CD14-positive monocyte (primary cell): ENCODE measurements around the gene MDH1B. TPM values are rescaled to one million over a fixed set of nuclear protein-coding genes. Genes with fewer than 3 reads are reported as not detected.

Experiments
- DNase-seq, 3 donors: peaks; one replicate each; pipeline ENCODE4 v3.0.0-alpha.2; 2011 to 2022
- H2AFZ ChIP-seq: 2 replicates; pipeline ENCODE4 v1.6.0; 2012; ENCODE audit warnings: mild to moderate bottlenecking, low read depth, low read length, inconsistent platforms; ENCODE audit not compliant: insufficient read depth, poor library complexity, severe bottlenecking
- H3K27ac ChIP-seq, 2 donors: 1 replicate in 1 of 2; 2 replicates in 1 of 2; pipeline ENCODE4 v1.5.1; 2012 to 2013; ENCODE audit warnings: low read length in 2 of 2, control low read depth in 1 of 2, inconsistent platforms in 1 of 2, low read depth in 1 of 2, mild to moderate bottlenecking in 1 of 2
- H3K27me3 ChIP-seq, 2 donors: one replicate each; pipeline versions ENCODE4 v1.6.0 to v1.6.1; 2011 to 2013; ENCODE audit warnings: low read length in 2 of 2; ENCODE audit not compliant: control insufficient read depth in 2 of 2, insufficient read depth in 2 of 2
- H3K36me3 ChIP-seq, 2 donors: replicated peaks in 1 of 2; 1 replicate in 1 of 2; 2 replicates in 1 of 2; pipeline versions ENCODE4 v1.5.1 to v1.6.1; 2012 to 2013; ENCODE audit warnings: low read length in 2 of 2, control low read depth in 1 of 2, inconsistent platforms in 1 of 2, mild to moderate bottlenecking in 1 of 2; ENCODE audit not compliant: insufficient read depth in 2 of 2, control insufficient read depth in 1 of 2
- H3K4me1 ChIP-seq, 2 donors: 1 replicate in 1 of 2; 2 replicates in 1 of 2; pipeline versions ENCODE4 v1.5.1 to v1.6.1; 2012 to 2013; ENCODE audit warnings: low read length in 2 of 2, control low read depth in 1 of 2, inconsistent platforms in 1 of 2, mild to moderate bottlenecking in 1 of 2, moderate library complexity in 1 of 2; ENCODE audit not compliant: insufficient read depth in 2 of 2, control insufficient read depth in 1 of 2
- H3K4me2 ChIP-seq: replicated peaks from 2 replicates; pipeline ENCODE3; 2012; ENCODE audit warnings: low read length, moderate library complexity, mild to moderate bottlenecking; ENCODE audit not compliant: poor library complexity, severe bottlenecking; ENCODE audit errors: extremely low read depth
- H3K4me3 ChIP-seq, 3 experiments: fragments of 200-600 bp in 1 of 3; sonication (generic) in 1 of 3; replicated peaks in 1 of 3; 1 replicate in 2 of 3; 2 replicates in 1 of 3; pipeline ENCODE4 v1.5.1; 2011 to 2013; ENCODE audit warnings: low read length in 3 of 3, mild to moderate bottlenecking in 3 of 3, control low read depth in 2 of 3, low read depth in 2 of 3, inconsistent platforms in 1 of 3, moderate library complexity in 1 of 3
- H3K79me2 ChIP-seq: 2 replicates; pipeline ENCODE4 v1.6.0; 2012; ENCODE audit warnings: mild to moderate bottlenecking, control low read depth, inconsistent platforms, low read length, moderate library complexity; ENCODE audit not compliant: insufficient read depth
- H3K9ac ChIP-seq: 2 replicates; pipeline ENCODE4 v1.6.0; 2017; ENCODE audit warnings: low read length, mild to moderate bottlenecking; ENCODE audit not compliant: insufficient read depth, poor library complexity, severe bottlenecking
- H3K9me3 ChIP-seq, 2 donors: replicated peaks in 1 of 2; 1 replicate in 1 of 2; 2 replicates in 1 of 2; pipeline versions ENCODE4 v1.5.1 to v1.6.1; 2012 to 2013; ENCODE audit warnings: low read length in 2 of 2, control low read depth in 1 of 2; ENCODE audit not compliant: control insufficient read depth in 1 of 2, insufficient read depth in 1 of 2
- H4K20me1 ChIP-seq: 2 replicates; pipeline ENCODE4 v1.6.0; 2012; ENCODE audit warnings: mild to moderate bottlenecking, low read length, control low read depth, moderate library complexity; ENCODE audit not compliant: insufficient read depth
- H3K27ac Mint-ChIP-seq, 7 donors: one replicate each; pipeline ENCODE4 v1.8.0; 2020; ENCODE audit warnings: mild to moderate bottlenecking in 7 of 7, mixed read lengths in 7 of 7, moderate library complexity in 6 of 7, inconsistent platforms in 2 of 7
- H3K27me3 Mint-ChIP-seq, 3 donors: one replicate each; pipeline ENCODE4 v1.8.0; 2021 to 2022; ENCODE audit warnings: low read depth in 3 of 3, mild to moderate bottlenecking in 3 of 3, mixed read lengths in 3 of 3, moderate library complexity in 3 of 3, inconsistent platforms in 1 of 3
- H3K36me3 Mint-ChIP-seq, 2 donors: one replicate each; pipeline ENCODE4 v1.8.0; 2020; ENCODE audit warnings: mixed read lengths in 2 of 2, inconsistent platforms in 1 of 2, mild to moderate bottlenecking in 1 of 2
- H3K4me1 Mint-ChIP-seq: one replicate; pipeline ENCODE4 v1.8.0; 2020; ENCODE audit warnings: mild to moderate bottlenecking, mixed read lengths
- H3K4me3 Mint-ChIP-seq, 2 donors: one replicate each; pipeline ENCODE4 v1.8.0; 2020; ENCODE audit warnings: mild to moderate bottlenecking in 2 of 2, mixed read lengths in 2 of 2, moderate library complexity in 1 of 2
- H3K9me3 Mint-ChIP-seq, 7 donors: one replicate each; pipeline ENCODE4 v1.8.0; 2020 to 2022; ENCODE audit warnings: mixed read lengths in 7 of 7, mild to moderate bottlenecking in 6 of 7, moderate library complexity in 6 of 7, inconsistent platforms in 2 of 7
- WGBS: methylation state at CpG from one replicate; pipeline ENCODE4 v1.1.5; 2013; ENCODE audit warnings: missing lambda C conversion rate; ENCODE audit not compliant: insufficient coverage; 5-methylcytosine and 5-hydroxymethylcytosine counted together
- intact Hi-C, 2 donors: fragments of 100-400 bp; cut with micrococcal nuclease; formaldehyde crosslinking; loops; one replicate each; pipeline versions ENCODE4 v1.15.0 to v1.15.1; 2023
- polyA plus RNA-seq, 3 donors: library from polyadenylated mRNA; depleted of rRNA in 1 of 3; unstranded in 2 of 3; stranded (reverse) in 1 of 3; fragments of 300-500 nt in 2 of 3; fragments of >200 nt in 1 of 3; fragmentation: Illumina TruSeq in 2 of 3; gene quantifications; 1 replicate in 2 of 3; 2 replicates in 1 of 3; pipeline ENCODE4 v1.2.3, GENCODE V29; 2012 to 2021
- TF ChIP-seq, protein P1 (sequence below): fragments of 200-600 bp; IDR thresholded peaks from one replicate; pipeline ENCODE4 v1.8.0; 2022; ENCODE audit warnings: antibody characterized with exemption, mild to moderate bottlenecking

The MDH1B gene
- polyA plus RNA-seq, 3 donors = not detected

DNA sequence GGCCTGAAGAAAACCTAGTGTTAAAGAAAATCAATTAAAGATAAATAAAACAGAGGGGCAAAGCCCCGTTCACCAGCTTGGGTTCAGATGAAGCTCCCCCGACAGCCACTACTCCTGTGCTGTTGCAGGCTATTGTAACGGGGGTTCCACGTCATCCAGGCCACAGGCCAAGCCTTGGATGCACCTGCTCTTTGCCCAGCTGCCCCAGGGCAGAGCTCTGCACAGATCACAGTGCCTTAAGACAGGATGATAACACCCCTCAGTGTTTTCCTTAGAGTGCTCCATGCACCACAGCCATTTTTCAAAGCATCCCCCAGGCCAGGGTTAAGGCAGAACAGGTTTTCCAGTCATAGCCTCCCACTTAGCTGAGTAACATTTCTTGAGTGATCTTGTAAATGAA is 32.2 kb upstream of the MDH1B start:
- Mint-ChIP-seq H3K27ac (peak overlapping the region; percentile 63 to 98 (median 95)), H3K27me3 (no peaks in the 10 kb centered on the region), H3K36me3 (peaks cover 13 to 16% of the 10 kb centered on the region in 2 donors), H3K4me3 (no peak overlapping the region), H3K9me3 (no peaks in the 10 kb centered on the region), H3K4me1 (peaks cover 47% of the 10 kb centered on the region)
- Histone ChIP-seq H3K9me3 (no peaks in the 10 kb centered on the region), H3K36me3 (peaks cover 12 to 31% of the 10 kb centered on the region in 2 donors), H3K9ac (no peak overlapping the region), H3K27ac (peak overlapping the region; percentile 62 to 79), H2AFZ (no peak overlapping the region), H4K20me1 (no peaks in the 10 kb centered on the region), H3K4me2 (peak overlapping the region; percentile 61), H3K4me3 (peak overlapping the region in 1 of 3 experiments; percentile 7), H3K79me2 (no peaks in the 10 kb centered on the region), H3K27me3 (no peaks in the 10 kb centered on the region), H3K4me1 (peaks cover 39 to 42% of the 10 kb centered on the region in 2 donors)
- TF ChIP-seq, protein P1, sequence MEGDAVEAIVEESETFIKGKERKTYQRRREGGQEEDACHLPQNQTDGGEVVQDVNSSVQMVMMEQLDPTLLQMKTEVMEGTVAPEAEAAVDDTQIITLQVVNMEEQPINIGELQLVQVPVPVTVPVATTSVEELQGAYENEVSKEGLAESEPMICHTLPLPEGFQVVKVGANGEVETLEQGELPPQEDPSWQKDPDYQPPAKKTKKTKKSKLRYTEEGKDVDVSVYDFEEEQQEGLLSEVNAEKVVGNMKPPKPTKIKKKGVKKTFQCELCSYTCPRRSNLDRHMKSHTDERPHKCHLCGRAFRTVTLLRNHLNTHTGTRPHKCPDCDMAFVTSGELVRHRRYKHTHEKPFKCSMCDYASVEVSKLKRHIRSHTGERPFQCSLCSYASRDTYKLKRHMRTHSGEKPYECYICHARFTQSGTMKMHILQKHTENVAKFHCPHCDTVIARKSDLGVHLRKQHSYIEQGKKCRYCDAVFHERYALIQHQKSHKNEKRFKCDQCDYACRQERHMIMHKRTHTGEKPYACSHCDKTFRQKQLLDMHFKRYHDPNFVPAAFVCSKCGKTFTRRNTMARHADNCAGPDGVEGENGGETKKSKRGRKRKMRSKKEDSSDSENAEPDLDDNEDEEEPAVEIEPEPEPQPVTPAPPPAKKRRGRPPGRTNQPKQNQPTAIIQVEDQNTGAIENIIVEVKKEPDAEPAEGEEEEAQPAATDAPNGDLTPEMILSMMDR = no peak
- WGBS = 79% methylated on average over 4 of the region's 4 CpGs
- DNase-seq = no peak
- intact Hi-C loops = no loop called here

DNA sequence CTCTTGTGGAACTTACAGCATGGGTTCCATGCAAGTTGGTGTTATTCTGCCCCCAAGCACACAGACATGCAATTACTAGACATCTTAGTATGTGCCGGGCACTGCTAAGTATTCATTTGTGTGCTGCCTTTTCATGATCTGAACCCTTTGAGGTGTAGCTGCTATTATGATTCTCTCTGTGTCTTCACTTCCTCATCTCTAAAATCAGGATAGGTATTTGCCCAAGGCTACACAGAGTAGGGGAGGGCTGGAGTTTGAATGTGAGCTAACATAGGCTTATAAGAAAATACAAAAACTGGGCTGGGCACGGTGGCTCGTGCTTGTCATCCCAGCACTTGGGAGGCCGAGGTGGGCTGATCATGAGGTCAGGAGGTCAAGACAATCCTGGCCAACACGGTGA is 27.5 kb upstream of the MDH1B start:
- Histone ChIP-seq H3K4me1 (peaks cover 5 to 6% of the 10 kb centered on the region in 2 donors), H3K79me2 (no peaks in the 10 kb centered on the region), H3K36me3 (peaks cover 57 to 78% of the 10 kb centered on the region in 2 donors), H3K27me3 (no peaks in the 10 kb centered on the region), H2AFZ (no peak overlapping the region), H4K20me1 (no peaks in the 10 kb centered on the region), H3K9ac (no peak overlapping the region), H3K4me3 (no peak overlapping the region), H3K9me3 (no peaks in the 10 kb centered on the region), H3K4me2 (no peak overlapping the region), H3K27ac (no peak overlapping the region)
- peaks cover 58 to 59% of the 10 kb centered on the region in 2 donors for H3K36me3 Mint-ChIP-seq
- TF ChIP-seq, protein P1 = no peak
- intact Hi-C loops = no loop called here
- DNase-seq = no peak
- H3K4me3 Mint-ChIP-seq = no peak overlapping the region
- no peaks in the 10 kb centered on the region for H3K27me3 Mint-ChIP-seq
- no peaks in the 10 kb centered on the region for H3K9me3 Mint-ChIP-seq
- peaks cover 11% of the 10 kb centered on the region for H3K4me1 Mint-ChIP-seq
- H3K27ac Mint-ChIP-seq = no peak overlapping the region
- WGBS = no CpG with 5 or more reads among the region's 5 CpGs
